MM.1S (cell line): ENCODE results near the gene AKAP6.

ENCODE experiments used
- CTCF ChIP-seq: fragments of 300-600 bp; sonication (generic); IDR thresholded peaks from 2 replicates; pipeline ENCODE4 v1.5.1; 2016; ENCODE audit warnings: antibody characterized with exemption, low read length, mixed read lengths
- EZH2 ChIP-seq: fragments of 300-600 bp; sonication (generic); optimal IDR thresholded peaks from 2 replicates; pipeline ENCODE3; 2017; ENCODE audit warnings: low read depth, mild to moderate bottlenecking, antibody characterized with exemption, low read length, mixed read lengths
- EZH2phosphoT487 ChIP-seq: fragments of 300-600 bp; sonication (generic); IDR thresholded peaks from 2 replicates; pipeline ENCODE4 v1.6.1; 2018; ENCODE audit warnings: antibody characterized with exemption, low read length

GRCh38 chr14:32627545-32628298, 298.6 kb downstream of the AKAP6 start:
- TF ChIP-seq CTCF (no peak), EZH2phosphoT487 (no peak), EZH2 (no peak)
